Measurements from ENCODE around the gene SMAD7.

SMAD7 gene

DNA sequence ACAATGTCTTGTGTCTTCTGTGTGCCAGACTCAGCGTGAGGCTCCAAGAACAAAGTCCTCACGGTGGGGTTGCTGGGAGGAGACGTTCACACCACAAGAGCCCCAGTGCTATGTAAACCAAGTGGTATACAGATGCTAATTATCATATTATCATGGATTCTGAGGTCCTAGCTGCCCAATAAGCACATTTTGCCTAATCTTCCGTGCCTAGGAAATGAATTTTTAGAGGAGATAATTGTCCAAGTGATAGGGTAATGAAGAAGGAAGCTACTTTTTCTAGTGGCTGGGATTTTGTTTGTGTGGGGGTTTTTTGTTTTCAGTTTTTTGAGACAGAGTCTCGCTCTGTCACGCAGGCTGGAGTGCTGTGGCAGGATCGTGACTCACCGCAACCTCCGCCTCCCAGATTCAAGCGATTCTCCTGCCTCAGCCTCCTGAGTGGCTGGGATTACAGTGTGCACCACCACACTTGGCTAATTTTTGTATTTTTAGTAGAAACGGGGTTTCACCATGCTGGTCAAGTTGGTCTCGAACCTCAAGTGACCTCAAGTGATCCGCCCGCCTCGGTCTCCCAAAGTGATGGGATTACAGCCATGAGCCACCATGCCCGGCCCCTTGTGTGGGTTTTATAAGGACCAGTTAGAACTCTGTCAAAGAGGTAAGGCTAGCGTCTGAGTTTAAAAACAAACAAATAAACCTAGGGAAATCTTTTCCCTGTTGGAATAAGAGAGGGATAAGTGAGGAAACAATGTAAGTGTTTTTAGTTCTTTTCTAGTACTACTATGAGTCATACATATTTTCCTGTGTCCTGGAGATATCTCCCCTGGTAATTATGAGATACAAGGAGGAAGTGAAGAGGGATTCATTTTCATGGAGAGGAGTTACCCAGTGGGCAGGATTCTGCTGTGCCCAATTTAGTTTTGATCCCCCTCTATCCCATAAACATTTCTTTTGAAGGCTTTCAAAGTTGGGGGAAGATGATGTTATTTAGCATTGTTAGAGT, 9.5 kb upstream of the SMAD7 start:
- no peak for DNase-seq (ENCODE audit: low spot score)

GRCh38 chr18:48959551-48959920, 8.8 kb upstream of the SMAD7 start:
- DNase-seq (ENCODE audit: low spot score), result no peak

GRCh38 chr18:48958951-48959350, 8.2 kb upstream of the SMAD7 start:
- DNase-seq (ENCODE audit: low spot score), result no peak

DNA sequence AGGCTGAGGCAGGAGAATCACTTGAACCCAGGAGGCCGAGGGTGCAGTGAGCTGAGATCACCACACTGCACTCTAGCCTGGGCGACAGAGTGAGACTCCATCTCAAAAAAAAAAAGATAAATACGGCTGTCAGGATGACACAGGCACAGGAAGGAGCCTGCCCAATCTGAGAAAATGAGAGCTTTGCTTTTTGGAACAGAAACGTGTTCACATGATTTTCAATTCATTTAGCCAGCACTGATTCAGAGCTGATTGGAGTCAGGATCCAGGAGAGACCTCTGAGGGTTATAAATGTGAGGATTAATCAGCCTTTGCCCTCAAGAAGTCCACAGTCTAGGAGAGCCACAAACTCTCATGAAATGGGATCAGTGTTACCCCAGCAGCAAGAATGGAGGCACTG, 6.9 kb upstream of the SMAD7 start:
- no peak for DNase-seq (ENCODE audit: low spot score)

GRCh38 chr18:48957136-48957535, 6.4 kb upstream of the SMAD7 start:
- DNase-seq (ENCODE audit: low spot score), result no peak

DNA sequence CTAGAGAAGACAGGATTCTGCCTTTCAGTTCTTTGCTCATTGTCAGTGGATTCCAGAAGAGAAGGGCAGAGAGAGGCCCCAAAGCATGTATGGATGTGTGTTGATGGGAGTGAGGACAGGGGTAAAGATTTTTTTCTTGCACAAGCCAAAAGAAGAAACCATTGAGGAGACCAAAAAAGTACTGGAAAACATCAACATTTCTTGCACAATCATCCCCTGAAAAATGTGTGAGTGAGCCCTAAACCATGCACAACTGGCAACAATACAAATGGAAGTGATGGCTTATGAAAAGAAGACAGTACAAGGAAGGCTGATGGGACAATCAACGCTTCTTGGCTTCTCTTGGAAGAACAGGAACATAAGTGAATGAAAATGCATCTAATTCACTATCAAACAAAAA, 5.6 kb upstream of the SMAD7 start:
- no peak for DNase-seq (ENCODE audit: low spot score)

- no peak for DNase-seq (ENCODE audit: low spot score)
These were observed 5.1 kb upstream of the SMAD7 start for GRCh38 chr18:48955830-48956261.

DNA sequence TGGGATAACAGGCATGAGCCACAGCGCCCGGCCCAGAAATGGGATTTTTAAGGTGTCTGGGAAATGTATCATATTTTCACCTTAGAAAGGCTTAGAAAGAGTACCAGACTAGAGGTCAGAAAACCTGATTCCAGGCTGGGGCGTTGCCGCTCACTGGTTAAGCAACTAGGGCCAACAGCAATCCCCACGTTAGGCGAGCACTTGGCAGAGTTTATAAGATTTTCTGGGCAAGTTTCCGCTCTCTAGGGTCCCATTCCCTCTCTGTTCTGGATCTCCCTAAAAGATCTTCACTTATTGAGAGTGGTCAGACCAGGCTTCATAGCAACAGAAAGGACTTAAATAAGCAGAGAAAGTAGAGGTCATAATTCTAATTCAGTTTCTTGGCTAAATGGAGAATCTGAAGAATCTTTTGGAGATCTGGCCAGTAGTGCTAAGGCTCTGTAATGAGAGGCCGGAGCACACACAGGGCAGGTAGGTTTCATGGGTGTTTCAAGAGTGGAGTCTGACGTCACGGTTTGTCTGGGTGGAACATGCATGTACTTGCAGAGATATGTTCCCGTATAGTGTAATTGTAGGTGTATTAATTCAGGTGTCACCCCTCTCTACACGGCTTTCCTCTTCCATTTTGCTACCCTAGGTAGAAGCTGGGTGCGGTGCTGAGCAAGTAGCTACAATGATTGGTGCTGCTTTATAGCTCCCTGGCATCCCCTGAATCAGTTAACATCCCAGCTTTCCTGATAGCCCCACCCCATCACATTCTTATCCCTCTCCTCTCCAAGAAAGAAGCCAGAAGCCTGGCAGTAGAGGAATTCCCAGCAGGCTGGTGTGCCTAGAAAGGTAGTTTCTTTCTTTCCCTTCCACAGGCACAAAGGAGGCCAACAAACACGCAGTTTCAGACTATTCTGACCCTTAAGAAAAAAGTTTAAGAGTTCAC, 4.4 kb upstream of the SMAD7 start:
- DNase-seq (ENCODE audit: low spot score), result no peak

DNA sequence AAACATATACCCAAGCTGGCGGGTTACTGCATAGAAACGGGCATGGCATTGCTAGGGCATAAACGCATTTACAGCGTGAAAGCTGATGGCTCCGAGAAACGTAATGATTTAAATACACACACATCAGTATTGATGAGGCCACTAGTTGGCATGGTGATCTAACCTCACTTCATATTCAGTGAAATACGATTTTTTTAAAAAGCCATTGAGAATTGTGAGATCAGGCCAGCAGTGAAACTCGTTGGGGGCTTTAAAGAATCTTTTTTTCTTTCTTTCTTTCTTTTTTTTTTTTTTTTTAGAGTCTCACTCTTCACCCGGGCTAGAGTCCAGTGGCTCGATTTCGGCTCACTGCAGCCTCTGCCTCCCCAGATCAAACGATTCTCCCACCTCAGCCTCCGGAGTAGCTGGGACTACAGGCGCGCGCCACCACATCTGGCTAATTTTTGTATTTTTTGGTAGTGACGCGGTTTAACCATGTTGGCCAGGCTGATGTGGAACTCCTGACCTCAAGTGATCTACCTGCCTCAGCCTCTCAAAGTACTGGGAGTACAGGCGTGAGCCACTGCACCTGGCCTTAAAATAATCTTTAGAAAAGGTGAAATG, 2.4 kb upstream of the SMAD7 start:
- no peak for DNase-seq (ENCODE audit: low spot score)

- DNase-seq (ENCODE audit: low spot score), result no peak
These were observed 1.7 kb upstream of the SMAD7 start for GRCh38 chr18:48952287-48953103.

DNA sequence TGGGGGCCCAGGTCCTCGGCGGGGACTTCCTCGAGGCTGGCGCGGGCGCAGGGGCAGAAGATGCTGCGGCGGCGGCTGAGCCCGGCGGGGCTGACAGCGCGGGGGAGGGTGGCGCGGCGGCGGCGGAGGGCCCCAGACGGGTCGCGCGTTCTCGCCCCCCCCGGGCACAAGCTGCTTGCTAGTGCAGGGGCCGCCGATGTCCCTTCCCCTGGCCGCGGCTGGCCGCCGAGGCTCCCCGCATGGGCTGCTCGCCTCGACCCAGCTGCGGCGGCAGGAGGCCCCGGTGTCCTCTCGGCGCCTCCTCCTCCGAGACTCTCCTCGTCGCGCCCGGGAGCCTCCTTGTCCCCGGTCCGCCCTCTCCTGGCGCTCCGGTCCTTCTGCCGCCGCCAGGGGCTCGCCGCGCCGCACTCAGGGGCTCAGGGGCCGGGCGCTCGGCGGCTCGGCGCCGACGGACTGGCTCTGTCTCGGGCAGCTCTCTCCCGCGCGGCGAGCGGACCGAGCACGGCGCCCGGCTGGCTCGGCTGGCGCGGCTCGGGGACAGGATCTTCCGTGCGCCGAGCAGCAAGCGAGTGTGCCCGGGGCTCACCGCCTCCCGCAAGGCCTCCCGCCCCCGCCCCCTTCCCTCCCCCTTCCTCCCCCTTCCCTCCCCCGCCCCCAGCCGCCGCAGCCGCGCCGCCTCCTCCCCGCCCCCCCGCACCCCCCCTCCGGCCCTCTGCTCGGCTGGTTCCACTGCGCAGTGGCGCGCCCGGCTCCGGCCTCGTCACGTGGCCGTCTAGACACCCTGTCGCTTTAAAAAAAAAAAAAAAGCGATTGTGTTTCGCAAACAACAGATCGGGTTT, 902 bp upstream of the SMAD7 start:
- DNase-seq (ENCODE audit: low spot score), result peak; percentile 78

- DNase-seq (ENCODE audit: low spot score), result no peak
These were observed 894 bp downstream of the SMAD7 start for GRCh38 chr18:48949606-48950535.

DNA sequence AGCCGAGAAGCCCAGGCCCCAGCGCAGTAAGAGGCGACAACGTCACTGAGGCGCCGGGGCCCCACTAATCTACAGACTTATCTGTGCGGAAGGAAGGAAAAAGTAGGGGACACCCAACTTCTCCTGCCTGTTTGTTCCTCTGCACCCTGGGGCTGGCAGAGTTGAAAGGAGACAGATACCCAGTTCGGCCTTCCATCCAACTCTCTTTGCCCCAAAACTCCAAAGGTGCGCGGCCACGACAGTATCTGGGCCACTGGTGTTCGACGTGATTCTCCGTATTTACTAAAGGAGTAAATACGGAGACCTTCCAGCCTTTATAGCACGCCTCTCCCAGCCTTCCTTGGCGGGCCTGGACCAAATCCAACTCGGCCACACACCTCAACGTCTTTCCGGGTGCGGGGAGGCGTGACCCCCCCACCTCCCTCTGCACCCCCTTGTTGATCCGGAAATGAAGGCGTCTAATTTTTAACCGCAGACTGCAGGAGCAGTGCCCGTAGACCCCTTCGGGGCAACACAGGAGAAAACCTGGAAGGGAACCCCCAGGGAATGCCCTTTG, 1.6 kb downstream of the SMAD7 start:
- DNase-seq (ENCODE audit: low spot score), result no peak

- peak; percentile 64 for DNase-seq (ENCODE audit: low spot score)
These were observed 2.4 kb downstream of the SMAD7 start for GRCh38 chr18:48948112-48949049.

GRCh38 chr18:48947560-48947959, 3.2 kb downstream of the SMAD7 start:
- DNase-seq (ENCODE audit: low spot score), result no peak

GRCh38 chr18:48947092-48947491, 3.7 kb downstream of the SMAD7 start:
- DNase-seq (ENCODE audit: low spot score), result no peak

GRCh38 chr18:48946329-48946835, 4.4 kb downstream of the SMAD7 start:
- DNase-seq (ENCODE audit: low spot score), result no peak

DNA sequence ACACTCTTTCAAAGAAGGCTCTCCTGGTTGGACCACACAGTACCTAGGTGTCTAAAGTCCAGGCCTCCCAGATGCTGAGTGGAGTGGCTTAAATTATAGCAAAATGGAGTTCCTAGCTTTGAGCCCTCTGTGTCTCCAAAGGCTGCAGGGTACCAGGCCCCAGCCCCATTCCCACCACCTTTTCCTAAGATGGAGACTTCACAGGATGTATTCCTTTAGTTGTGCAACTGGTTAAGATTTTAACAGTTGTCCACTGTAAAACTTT, 4.9 kb downstream of the SMAD7 start:
- DNase-seq (ENCODE audit: low spot score), result no peak
